Stimulated activated CD8-positive, alpha-beta memory T cell treated with anti-CD3 and anti-CD28 coated beads, Interleukin-4, amount 100 ng/mL, for 1 hour (primary cell): ENCODE data around the gene TGM2.

Source experiments
- DNase-seq, 2 donors: peaks; one replicate each; pipeline ENCODE4 v3.0.0-alpha.2; 2020; ENCODE audit warnings: low read depth in 2 of 2, low spot score in 1 of 2

The TGM2 gene

GRCh38 chr20:38178065-38178491, 13.0 kb upstream of the TGM2 start:
- no peak for DNase-seq

DNA sequence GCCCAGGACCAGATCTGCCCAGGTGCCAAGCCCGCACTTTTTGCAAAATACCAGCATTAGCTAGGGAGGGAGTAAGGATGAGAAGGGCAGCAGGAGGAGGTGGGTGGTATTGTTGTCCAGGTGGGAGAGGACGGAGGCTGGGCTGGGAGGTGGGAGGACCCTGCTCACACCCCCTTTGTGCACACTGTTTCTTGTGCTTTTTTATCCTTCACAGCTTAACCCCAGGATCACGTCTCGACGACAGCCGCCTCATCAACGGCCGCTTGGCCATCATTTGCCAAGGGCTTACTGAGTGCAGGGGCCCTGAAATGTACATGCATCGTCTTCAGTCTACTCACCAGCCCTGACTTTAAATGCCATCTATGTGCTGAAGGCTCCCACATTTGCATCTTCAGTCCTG, 12.1 kb upstream of the TGM2 start:
- DNase-seq: no peak

DNA sequence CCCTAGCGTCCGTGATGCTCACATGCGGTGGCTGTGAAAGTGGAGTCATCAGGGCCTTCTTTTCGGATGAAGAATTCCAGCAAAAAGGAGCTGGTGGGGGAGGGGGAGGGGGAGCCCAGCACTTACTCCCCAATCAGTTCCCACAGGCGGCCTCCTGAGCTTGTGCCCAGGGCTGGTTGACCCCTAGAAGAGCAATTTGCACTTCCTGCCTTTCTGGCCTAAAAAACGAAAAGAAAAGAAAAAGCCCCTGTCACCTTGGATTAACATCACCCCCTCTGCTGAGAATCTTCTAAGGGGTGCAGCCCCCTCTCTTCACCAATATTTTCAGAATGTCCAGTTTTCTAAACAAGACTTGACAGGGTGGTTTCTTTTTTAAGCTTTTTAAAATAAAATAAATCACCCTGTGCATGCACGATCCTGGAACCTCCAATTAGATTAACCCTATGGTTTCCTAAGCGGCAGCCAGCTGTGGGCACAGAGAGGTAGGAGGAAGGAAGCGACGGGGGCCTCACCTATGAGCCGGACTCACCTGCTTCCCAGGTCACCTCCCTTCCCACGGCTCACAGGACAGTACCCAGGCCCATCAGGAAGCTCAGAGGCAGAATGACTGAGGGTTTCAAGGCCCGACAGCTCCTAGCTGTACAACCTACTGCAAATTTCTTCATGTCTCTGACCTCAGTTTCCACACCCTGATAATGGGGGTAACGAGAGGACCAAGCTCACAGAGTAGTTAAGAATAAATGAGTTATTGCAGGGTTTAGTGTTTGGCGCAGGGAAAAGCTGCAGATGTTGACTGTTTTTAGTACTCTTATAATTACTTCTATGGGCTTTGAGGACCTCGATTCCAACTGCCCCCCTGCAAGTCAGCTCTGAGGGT, 10.5 kb upstream of the TGM2 start:
- DNase-seq: no peak

- no peak for DNase-seq
Observed at GRCh38 chr20:38173237-38174156, 8.4 kb upstream of the TGM2 start.

- DNase-seq: no peak
Observed at GRCh38 chr20:38172408-38172807, 7.3 kb upstream of the TGM2 start.

DNA sequence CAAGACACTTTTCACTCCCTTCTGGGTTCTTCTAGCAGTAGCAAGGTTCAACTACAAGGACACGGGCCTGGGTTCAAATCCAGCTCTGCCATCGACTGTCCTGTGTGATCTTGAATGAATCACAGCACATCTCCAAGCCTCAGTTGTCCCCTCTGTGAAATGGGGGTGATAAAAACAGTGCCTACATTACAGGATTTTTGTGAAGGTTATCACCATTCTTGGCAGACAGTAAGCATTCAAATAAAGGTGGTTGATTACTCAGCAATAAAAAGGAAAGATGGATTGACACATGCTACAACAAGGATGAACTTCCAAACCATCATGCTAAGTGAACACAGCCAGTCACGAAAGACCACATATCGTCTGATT, 6.6 kb upstream of the TGM2 start:
- no peak for DNase-seq

GRCh38 chr20:38170826-38171674, 6.0 kb upstream of the TGM2 start:
- no peak for DNase-seq

- DNase-seq: no peak
Observed at GRCh38 chr20:38170219-38170825, 5.3 kb upstream of the TGM2 start.

- DNase-seq: no peak
Observed at GRCh38 chr20:38169636-38170193, 4.6 kb upstream of the TGM2 start.

GRCh38 chr20:38168791-38169589, 3.9 kb upstream of the TGM2 start:
- no peak for DNase-seq

DNA sequence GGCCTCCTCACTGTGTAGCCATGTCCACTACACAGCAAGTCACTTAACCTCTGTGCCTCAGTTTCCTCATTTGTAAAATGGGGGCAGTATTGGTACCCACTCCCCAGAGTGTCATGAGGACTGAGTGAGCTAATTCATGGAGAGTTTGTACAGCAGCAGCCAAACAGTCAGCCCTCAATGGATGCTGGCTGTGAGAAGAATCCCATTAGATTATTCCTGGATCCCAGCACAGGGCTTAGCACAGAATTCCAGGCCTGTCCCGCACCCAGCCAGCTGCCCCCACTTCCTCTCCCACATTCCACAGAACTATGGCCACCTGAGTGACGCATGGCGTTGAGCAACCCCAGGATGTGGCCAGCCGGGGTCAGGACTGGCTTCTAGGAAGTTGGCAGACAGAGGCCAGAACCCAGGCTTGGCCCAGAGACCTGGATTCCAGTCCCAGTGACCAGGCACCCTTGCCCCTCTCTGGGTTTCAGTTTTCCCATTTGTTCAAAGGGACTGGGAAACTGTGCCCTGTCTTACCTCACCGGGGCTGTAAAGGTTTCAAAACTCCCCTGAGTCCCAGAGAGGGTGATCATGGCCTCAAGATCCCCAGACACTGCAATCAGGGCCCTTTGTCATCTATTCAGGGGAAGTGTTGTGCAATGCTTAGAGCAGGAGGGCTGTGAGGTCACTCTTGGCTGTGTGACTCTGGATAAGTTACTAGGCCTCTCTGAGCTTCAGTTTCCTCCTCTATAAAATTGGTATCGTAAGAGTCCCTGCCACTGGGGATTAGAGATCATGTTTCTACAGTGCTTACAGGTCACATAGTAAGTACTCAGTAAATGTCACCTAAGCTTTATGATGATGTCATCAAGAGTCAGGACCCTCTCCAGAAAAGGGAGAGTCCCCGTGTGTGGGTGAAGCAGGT, 3.0 kb upstream of the TGM2 start:
- no peak for DNase-seq

GRCh38 chr20:38167328-38167850, 2.3 kb upstream of the TGM2 start:
- DNase-seq: no peak

GRCh38 chr20:38166703-38167233, 1.7 kb upstream of the TGM2 start:
- DNase-seq: no peak

- DNase-seq: no peak
Observed at GRCh38 chr20:38165966-38166702, 1.1 kb upstream of the TGM2 start.

GRCh38 chr20:38164624-38165088, 414 bp downstream of the TGM2 start:
- no peak for DNase-seq

- no peak for DNase-seq
Observed at GRCh38 chr20:38164069-38164468, 1.0 kb downstream of the TGM2 start.
